ENCODE results near the gene RPP38.

RPP38 gene

GRCh38 chr10:15150563-15150962, 53.4 kb downstream of the RPP38 start:
- no peak for DNase-seq

DNA sequence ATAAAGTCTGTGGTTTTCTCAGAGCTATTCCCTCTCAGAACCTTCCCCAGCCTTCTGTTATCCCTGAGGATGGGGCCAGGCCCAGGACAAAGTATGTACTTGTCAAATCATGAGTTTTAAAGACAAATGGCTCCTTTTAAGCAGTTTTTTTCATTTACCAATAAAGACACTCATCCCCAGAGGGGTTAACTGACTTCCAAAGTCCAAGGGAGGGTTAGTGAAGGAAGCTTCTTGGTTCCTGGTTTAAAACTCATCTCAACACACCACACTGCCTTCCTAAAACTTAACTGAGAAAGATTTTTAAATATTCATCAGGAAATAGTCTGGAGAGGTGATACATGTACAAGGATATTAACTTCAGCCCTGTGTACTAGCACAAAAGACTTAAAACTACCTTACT, 55.4 kb downstream of the RPP38 start:
- no peak for DNase-seq

All from right kidney (tissue), 1 donor.